Transverse colon (tissue), 4 donors: ENCODE results near the gene HS3ST1.

Experiments
- CTCF ChIP-seq, 5 experiments: fragments of 200-600 bp in 3 of 5; fragments of 450-650 bp in 2 of 5; sonication (generic) in 3 of 5; IDR thresholded peaks; 1 replicate in 2 of 5; 2 replicates in 3 of 5; pipeline ENCODE4 v1.5.1; 2016 to 2017; ENCODE audit warnings: antibody characterized with exemption in 5 of 5, inconsistent platforms in 3 of 5, mild to moderate bottlenecking in 2 of 5, moderate library complexity in 1 of 5
- EP300 ChIP-seq: sonication (generic); formaldehyde crosslinking; IDR thresholded peaks from one replicate; pipeline ENCODE4 v1.6.1; 2017; ENCODE audit warnings: antibody characterized with exemption, low read depth
- POLR2A ChIP-seq: fragments of 450-650 bp; IDR thresholded peaks from one replicate; pipeline ENCODE4 v1.6.1; 2016; ENCODE audit warnings: antibody characterized with exemption, mild to moderate bottlenecking, moderate library complexity
- POLR2AphosphoS5 ChIP-seq, 3 donors: sonication (generic); formaldehyde crosslinking; IDR thresholded peaks; one replicate each; pipeline ENCODE4 v1.6.1; 2016; ENCODE audit warnings: antibody characterized with exemption in 3 of 3

GRCh38 chr4:11408233-11408967, 20.3 kb downstream of the HS3ST1 start:
- no peak for TF ChIP-seq CTCF (IDR thresholded peaks at IDR 0.05)
- no peak for TF ChIP-seq POLR2A
- TF ChIP-seq EP300, result no peak
- no peak for TF ChIP-seq POLR2AphosphoS5 (IDR thresholded peaks at IDR 0.05)
